HepG2 (cell line): Measurements from ENCODE around the gene RREB1. TPM values are rescaled to one million over a fixed set of nuclear protein-coding genes. Genes with fewer than 3 reads are reported as not detected.

Experiments
- ATF6 ChIP-seq: sonication (generic); formaldehyde crosslinking; conservative IDR thresholded peaks from 2 replicates; pipeline ENCODE4 v1.4.0; 2020; ENCODE audit warnings: missing genetic modification reagents
- BRD4 ChIP-seq: sonication (generic); formaldehyde crosslinking; IDR thresholded peaks from 2 replicates; pipeline ENCODE4 v1.4.0; 2020; ENCODE audit warnings: missing genetic modification reagents
- HNF1A ChIP-seq, 2 experiments: sonication (generic) in 1 of 2; formaldehyde crosslinking in 1 of 2; IDR thresholded peaks; 2 replicates each; pipeline versions ENCODE4 v1.4.0 to v1.6.1; 2016 to 2020; ENCODE audit warnings: borderline replicate concordance in 1 of 2, low read depth in 1 of 2, mild to moderate bottlenecking in 1 of 2, missing genetic modification reagents in 1 of 2
- MAX ChIP-seq: IDR thresholded peaks from 2 replicates; pipeline ENCODE4 v1.6.1; 2012; ENCODE audit warnings: inconsistent platforms
- MED8 ChIP-seq: sonication (generic); formaldehyde crosslinking; IDR thresholded peaks from 2 replicates; pipeline ENCODE4 v1.8.1; 2023; ENCODE audit warnings: mild to moderate bottlenecking, missing genetic modification reagents; ENCODE audit not compliant: insufficient replicate concordance
- MIER2 ChIP-seq: IDR thresholded peaks from 2 replicates; pipeline ENCODE4 v1.6.1; 2016; ENCODE audit warnings: missing biosample characterization, missing genetic modification reagents
- NONO ChIP-seq, 2 experiments: fragments of 450-650 bp in 1 of 2; sonication (generic) in 1 of 2; formaldehyde crosslinking in 1 of 2; IDR thresholded peaks in 1 of 2; conservative IDR thresholded peaks in 1 of 2; 2 replicates each; pipeline versions ENCODE4 v1.6.1 to v1.8.0; 2017 to 2022; ENCODE audit warnings: mild to moderate bottlenecking in 1 of 2, missing genetic modification reagents in 1 of 2, moderate library complexity in 1 of 2
- RNF2 ChIP-seq: fragments of 450-650 bp; conservative IDR thresholded peaks from 2 replicates; pipeline ENCODE4 v1.6.1; 2016; ENCODE audit warnings: low read depth
- STAG1 ChIP-seq: sonication (generic); formaldehyde crosslinking; IDR thresholded peaks from 2 replicates; pipeline ENCODE4 v1.4.0; 2020; ENCODE audit warnings: missing genetic modification reagents
- ZBTB33 ChIP-seq: sonication (generic); formaldehyde crosslinking; IDR thresholded peaks from 2 replicates; pipeline ENCODE4 v1.4.0; 2020; ENCODE audit warnings: missing genetic modification reagents
- ZFP36L2 ChIP-seq: sonication (generic); formaldehyde crosslinking; IDR thresholded peaks from 2 replicates; pipeline ENCODE4 v1.4.0; 2020; ENCODE audit warnings: missing genetic modification reagents
- ZNF484 ChIP-seq: sonication (generic); formaldehyde crosslinking; IDR thresholded peaks from 2 replicates; pipeline ENCODE4 v1.5.1; 2020; ENCODE audit warnings: mild to moderate bottlenecking, low read depth, missing genetic modification reagents, borderline replicate concordance
- ZNF615 ChIP-seq: sonication (generic); formaldehyde crosslinking; IDR thresholded peaks from 2 replicates; pipeline ENCODE4 v1.5.0; 2020; ENCODE audit warnings: mild to moderate bottlenecking, missing genetic modification reagents, borderline replicate concordance
- ZNF775 ChIP-seq: sonication (generic); formaldehyde crosslinking; IDR thresholded peaks from 2 replicates; pipeline ENCODE4 v1.4.0; 2020; ENCODE audit warnings: missing genetic modification reagents, mild to moderate bottlenecking, moderate library complexity, borderline replicate concordance
- ZSCAN25 ChIP-seq: sonication (generic); formaldehyde crosslinking; IDR thresholded peaks from 2 replicates; pipeline ENCODE4 v1.8.0; 2022; ENCODE audit warnings: mild to moderate bottlenecking, missing genetic modification reagents
- polyA plus RNA-seq, 8 experiments: library from polyadenylated mRNA; depleted of rRNA in 3 of 8; stranded (reverse) in 7 of 8; unstranded in 1 of 8; fragments of >200 nt; fragmentation: Illumina TruSeq in 4 of 8; extraction: Trizol in 4 of 8; gene quantifications; 2 replicates each; pipeline versions ENCODE4 v1.2.1 to v1.2.3, GENCODE V29; 2011 to 2016; ENCODE audit warnings: low read depth in 4 of 8, missing spikeins in 1 of 8, mixed read lengths in 1 of 8; ENCODE audit not compliant: insufficient read depth in 1 of 8
- total RNA-seq, 5 experiments: library from RNA; depleted of rRNA; stranded (reverse); fragments of >200 nt; fragmentation: Illumina TruSeq; extraction: Trizol; gene quantifications; 2 replicates each; pipeline ENCODE4 v1.2.3, GENCODE V29; 2016; ENCODE audit warnings: low read depth in 1 of 5
- TF ChIP-seq, protein P1 (sequence below): sonication (generic); formaldehyde crosslinking; IDR thresholded peaks from 2 replicates; pipeline ENCODE4 v1.9.0; 2022; ENCODE audit warnings: low read depth, missing genetic modification reagents

Gene RREB1
- total and polyA plus RNA-seq, 2 of the 13 experiments (the other 11 are each of a cell fraction or from before 2014, with no cell fraction given): 6.1 to 23.2 TPM

GRCh38 chr6:7140631-7141378 is 33.0 kb downstream of the RREB1 start (continued):
- TF ChIP-seq ZBTB33 (CRISPR knock-in tag) (no peak), MIER2 (CRISPR knock-in tag) (0 out of 2 replicates have a peak, but pooled peaks have one; percentile 20), ZFP36L2 (CRISPR knock-in tag) (no peak), MED8 (CRISPR knock-in tag) (peak; percentile 93), ZNF775 (CRISPR knock-in tag) (no peak), HNF1A (IDR thresholded peaks at IDR 0.05; ENCODE audit: low read depth) (no peak; the same call in 1 of the 2 replicates), HNF1A (CRISPR knock-in tag; IDR thresholded peaks at IDR 0.05; ENCODE audit: borderline replicate concordance) (0 out of 2 replicates have a peak, but pooled peaks have one; percentile 57), RNF2 (peak; percentile 81; the same call in 1 of the 2 replicates), ZNF615 (peak; percentile 93; the same call in 1 of the 2 replicates), ATF6 (CRISPR knock-in tag) (no peak), BRD4 (peak; percentile 92), ZNF484 (CRISPR knock-in tag) (no peak), MAX (peak; percentile 97), ZSCAN25 (peak; percentile 39; the same call in 1 of the 2 replicates), STAG1 (no peak), NONO (IDR thresholded peaks at IDR 0.05) (no peak), NONO (CRISPR knock-in tag; conservative IDR thresholded peaks at IDR 0.05) (peak; percentile 75)
- TF ChIP-seq, protein P1, sequence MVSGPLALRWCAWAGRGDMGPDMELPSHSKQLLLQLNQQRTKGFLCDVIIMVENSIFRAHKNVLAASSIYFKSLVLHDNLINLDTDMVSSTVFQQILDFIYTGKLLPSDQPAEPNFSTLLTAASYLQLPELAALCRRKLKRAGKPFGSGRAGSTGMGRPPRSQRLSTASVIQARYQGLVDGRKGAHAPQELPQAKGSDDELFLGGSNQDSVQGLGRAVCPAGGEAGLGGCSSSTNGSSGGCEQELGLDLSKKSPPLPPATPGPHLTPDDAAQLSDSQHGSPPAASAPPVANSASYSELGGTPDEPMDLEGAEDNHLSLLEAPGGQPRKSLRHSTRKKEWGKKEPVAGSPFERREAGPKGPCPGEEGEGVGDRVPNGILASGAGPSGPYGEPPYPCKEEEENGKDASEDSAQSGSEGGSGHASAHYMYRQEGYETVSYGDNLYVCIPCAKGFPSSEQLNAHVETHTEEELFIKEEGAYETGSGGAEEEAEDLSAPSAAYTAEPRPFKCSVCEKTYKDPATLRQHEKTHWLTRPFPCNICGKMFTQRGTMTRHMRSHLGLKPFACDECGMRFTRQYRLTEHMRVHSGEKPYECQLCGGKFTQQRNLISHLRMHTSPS (CRISPR knock-in tag): peak; percentile 79
